Endodermal cell (in vitro differentiated cells): ENCODE measurements around the gene TBCD. TPM values are rescaled to one million over a fixed set of nuclear protein-coding genes. Genes with fewer than 3 reads are reported as not detected.
"Not testable (repeated sequence)": the region's sequence is repeated elsewhere in the genome, so short reads cannot be mapped to it uniquely, and the experiment has no call there.

Source experiments
- DNase-seq: peaks from one replicate; pipeline ENCODE4 v3.0.0-alpha.2; 2017
- H3K27ac ChIP-seq: 2 replicates; pipeline ENCODE4 v1.5.1; 2013; ENCODE audit warnings: mild to moderate bottlenecking, low read depth, low read length, moderate library complexity
- H3K27me3 ChIP-seq: 2 replicates; pipeline ENCODE4 v1.6.1; 2013; ENCODE audit warnings: mild to moderate bottlenecking, low read length, moderate library complexity; ENCODE audit not compliant: insufficient read depth, control insufficient read depth, poor library complexity, severe bottlenecking
- H3K36me3 ChIP-seq: 2 replicates; pipeline ENCODE4 v1.7.0; 2013; ENCODE audit warnings: mild to moderate bottlenecking, low read length, moderate library complexity; ENCODE audit not compliant: control insufficient read depth, insufficient read depth
- H3K4me1 ChIP-seq: one replicate; pipeline ENCODE4 v1.7.0; 2013; ENCODE audit warnings: low read length; ENCODE audit not compliant: control insufficient read depth, insufficient read depth
- H3K4me3 ChIP-seq: 2 replicates; pipeline ENCODE4 v1.5.1; 2013; ENCODE audit warnings: mild to moderate bottlenecking, low read length, moderate library complexity
- H3K9ac ChIP-seq: 2 replicates; pipeline ENCODE4 v1.6.1; 2013; ENCODE audit warnings: mild to moderate bottlenecking, low read length, moderate library complexity; ENCODE audit not compliant: poor library complexity, severe bottlenecking; ENCODE audit errors: extremely low read depth
- H3K9me3 ChIP-seq: 2 replicates; pipeline ENCODE4 v1.6.1; 2013; ENCODE audit warnings: mild to moderate bottlenecking, low read length, moderate library complexity; ENCODE audit not compliant: control insufficient read depth
- H3K27ac Mint-ChIP-seq: 2 replicates; pipeline ENCODE4 v1.8.0; 2020; ENCODE audit warnings: mixed read lengths
- H3K27me3 Mint-ChIP-seq: 2 replicates; pipeline ENCODE4 v1.8.0; 2021; ENCODE audit warnings: mild to moderate bottlenecking, mixed read lengths; ENCODE audit not compliant: insufficient read depth
- H3K36me3 Mint-ChIP-seq: 2 replicates; pipeline ENCODE4 v1.8.0; 2020; ENCODE audit warnings: low read depth, mixed read lengths
- H3K4me1 Mint-ChIP-seq: 2 replicates; pipeline ENCODE4 v1.8.0; 2020; ENCODE audit warnings: mixed read lengths
- H3K4me3 Mint-ChIP-seq: 2 replicates; pipeline ENCODE4 v1.8.0; 2020; ENCODE audit warnings: mild to moderate bottlenecking, moderate library complexity, mixed read lengths
- H3K9me3 Mint-ChIP-seq: 2 replicates; pipeline ENCODE4 v1.8.0; 2020; ENCODE audit warnings: mild to moderate bottlenecking, mixed read lengths
- CTCF ChIP-seq: fragments of 200-600 bp; sonication (generic); conservative IDR thresholded peaks from 2 replicates; pipeline ENCODE4 v1.5.0; 2021; ENCODE audit warnings: antibody characterized with exemption, mild to moderate bottlenecking
- WGBS, 2 experiments: methylation state at CpG; one replicate each; pipeline versions ENCODE4 v1.1.5 to v1.1.7; 2013; ENCODE audit warnings: missing lambda C conversion rate in 2 of 2, mixed read lengths in 1 of 2; ENCODE audit not compliant: insufficient coverage in 1 of 2, insufficient read length in 1 of 2; 5-methylcytosine and 5-hydroxymethylcytosine counted together
- total RNA-seq, 2 donors: library from RNA; stranded (reverse); fragmentation: NEBNext Ultra II Directional in 1 of 2; extraction: Animal tissue kit (Norgen Biotek cat#: 25700) in 1 of 2; gene quantifications; 2 replicates in 1 of 2; 3 replicates in 1 of 2; pipeline ENCODE4 v1.2.1, GENCODE V29; 2021

The TBCD gene
- total RNA-seq, 2 donors from 2014 or later: 107 TPM

GRCh38 chr17:82775001-82775823 lies 23.3 kb downstream of the TBCD start:
- H3K4me3 ChIP-seq: no peak overlapping the region
- Mint-ChIP-seq H3K27ac (no peak overlapping the region), H3K36me3 (peaks cover 62% of the 10 kb centered on the region), H3K9me3 (peaks cover 6% of the 10 kb centered on the region), H3K27me3 (no peaks in the 10 kb centered on the region), H3K4me1 (no peaks in the 10 kb centered on the region), H3K4me3 (no peak overlapping the region)
- H3K4me1 ChIP-seq: no peaks in the 10 kb centered on the region
- H3K27me3 ChIP-seq: no peaks in the 10 kb centered on the region
- no peak overlapping the region for H3K27ac ChIP-seq
- 51 to 68% methylated on average over 26 to 33 of the region's 34 CpGs for WGBS, 2 experiments
- H3K36me3 ChIP-seq: peaks cover 48% of the 10 kb centered on the region
- peak; percentile 96 for DNase-seq
- no peaks in the 10 kb centered on the region for H3K9me3 ChIP-seq
- H3K9ac ChIP-seq: no peak overlapping the region
- peak; percentile 93 for TF ChIP-seq CTCF

- H3K36me3 Mint-ChIP-seq: peaks cover 52% of the 10 kb centered on the region
- H3K27me3 ChIP-seq: no peaks in the 10 kb centered on the region
Measured at GRCh38 chr17:82776454-82776853, 24.6 kb downstream of the TBCD start.

GRCh38 chr17:82777778-82778375 lies 26.0 kb downstream of the TBCD start:
- H3K27me3 Mint-ChIP-seq, H3K9me3 ChIP-seq, H3K27ac Mint-ChIP-seq, H3K4me1 Mint-ChIP-seq, H3K27me3 ChIP-seq, H3K9me3 Mint-ChIP-seq, H3K4me3 ChIP-seq, H3K4me1 ChIP-seq, H3K9ac ChIP-seq, H3K27ac ChIP-seq, DNase-seq, H3K4me3 Mint-ChIP-seq: not testable (repeated sequence)
- peak; percentile 67 for TF ChIP-seq CTCF
- 90 to 100% methylated on average over 3 to 18 of the region's 21 CpGs for WGBS, 2 experiments
- peaks cover 43% of the 10 kb centered on the region for H3K36me3 Mint-ChIP-seq
- peaks cover 33% of the 10 kb centered on the region for H3K36me3 ChIP-seq

More at GRCh38 chr17:82776454-82776853, 24.6 kb downstream of the TBCD start:
- Mint-ChIP-seq H3K27ac (no peak overlapping the region), H3K4me1 (no peaks in the 10 kb centered on the region), H3K4me3 (no peak overlapping the region), H3K27me3 (no peaks in the 10 kb centered on the region), H3K9me3 (peaks cover 6% of the 10 kb centered on the region)
- no peaks in the 10 kb centered on the region for H3K9me3 ChIP-seq
- H3K4me3 ChIP-seq: no peak overlapping the region
- no peak for TF ChIP-seq CTCF
- H3K9ac ChIP-seq: no peak overlapping the region
- whole genome bisulfite sequencing, 2 experiments: 93 to 95% methylated on average over 13 of the region's 13 CpGs
- no peaks in the 10 kb centered on the region for H3K4me1 ChIP-seq
- H3K27ac ChIP-seq: no peak overlapping the region
- DNase-seq: no peak
- peaks cover 39% of the 10 kb centered on the region for H3K36me3 ChIP-seq
